ENCODE data around the gene RFX1. TPM values are rescaled to one million over a fixed set of nuclear protein-coding genes. Genes with fewer than 3 reads are reported as not detected.
"Not testable (repeated sequence)": the region's sequence is repeated elsewhere in the genome, so short reads cannot be mapped to it uniquely, and the experiment has no call there.

RFX1 gene
- total RNA-seq, 1 experiment from 2014 or later, result 1.2 TPM

DNA sequence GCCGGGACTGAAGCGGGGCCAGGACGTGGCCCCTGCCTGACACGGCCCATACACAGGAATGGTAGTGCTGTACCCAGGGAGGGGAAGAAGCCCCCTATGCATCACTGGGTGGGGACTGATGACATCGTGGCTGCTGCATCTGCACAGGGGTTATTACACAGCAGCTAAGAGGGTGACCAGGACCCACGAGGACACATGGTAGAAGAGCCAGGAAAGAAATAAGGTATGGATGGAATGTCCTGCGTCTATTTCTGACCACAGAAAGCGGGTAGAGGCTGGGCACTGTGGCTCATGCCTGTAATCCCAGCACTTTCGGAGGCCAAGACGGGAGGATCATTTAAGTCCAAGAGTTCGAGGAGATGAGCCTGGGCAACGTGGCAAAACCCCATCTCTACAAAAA lies 29.7 kb downstream of the RFX1 start:
- Histone ChIP-seq H3K27me3 (ENCODE audit: low read length) (no peaks in the 10 kb centered on the region), H3K9me2 (replicated peaks; ENCODE audit: insufficient read depth, low read length) (no peaks in the 10 kb centered on the region), H3K4me2 (ENCODE audit: low read depth, low read length, poor library complexity, severe bottlenecking) (no peak overlapping the region), H3K36me3 (ENCODE audit: insufficient read depth, low read length) (no peaks in the 10 kb centered on the region), H3K4me3 (ENCODE audit: low read length) (no peak overlapping the region), H3K9me3 (ENCODE audit: low read length) (no peaks in the 10 kb centered on the region), H3K79me2 (ENCODE audit: low read length) (no peaks in the 10 kb centered on the region), H3K9ac (ENCODE audit: low read length) (no peak overlapping the region), H4K20me1 (ENCODE audit: insufficient read depth, low read depth, low read length) (no peaks in the 10 kb centered on the region), H3K27ac (ENCODE audit: low read length) (no peak overlapping the region), H2AFZ (ENCODE audit: low read length) (no peak overlapping the region), H3K4me1 (ENCODE audit: low read length) (peaks cover 25% of the 10 kb centered on the region)
- DNase-seq, result no peak

DNA sequence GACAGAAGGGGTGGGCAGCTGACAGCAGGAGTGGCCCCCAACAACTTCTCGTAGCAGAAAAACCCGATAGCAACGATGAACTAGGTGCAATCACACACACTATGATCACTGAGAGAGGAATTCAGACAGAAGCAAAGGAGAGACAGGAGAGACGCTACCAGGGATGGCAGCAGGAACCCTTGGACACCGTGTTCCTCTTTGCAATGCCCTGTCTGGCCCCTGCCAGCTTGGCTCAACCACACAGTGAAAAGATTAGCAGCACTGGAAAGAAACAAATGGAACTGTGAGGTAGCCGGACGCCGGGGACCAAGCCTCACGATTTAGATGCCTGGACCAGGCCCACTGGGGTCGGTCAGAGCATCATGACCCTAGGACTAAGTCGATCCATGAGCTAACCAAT lies 30.2 kb downstream of the RFX1 start:
- no peaks in the 10 kb centered on the region for H3K9me3 ChIP-seq (ENCODE audit: low read length)
- H3K9ac ChIP-seq (ENCODE audit: low read length), result no peak overlapping the region
- no peaks in the 10 kb centered on the region for H4K20me1 ChIP-seq (ENCODE audit: insufficient read depth, low read depth, low read length)
- H3K79me2 ChIP-seq (ENCODE audit: low read length), result no peaks in the 10 kb centered on the region
- H3K27me3 ChIP-seq (ENCODE audit: low read length), result no peaks in the 10 kb centered on the region
- no peak overlapping the region for H3K4me3 ChIP-seq (ENCODE audit: low read length)
- no peak overlapping the region for H2AFZ ChIP-seq (ENCODE audit: low read length)
- no peak overlapping the region for H3K27ac ChIP-seq (ENCODE audit: low read length)
- no peak overlapping the region for H3K4me2 ChIP-seq (ENCODE audit: low read depth, low read length, poor library complexity, severe bottlenecking)
- H3K4me1 ChIP-seq (ENCODE audit: low read length), result peaks cover 25% of the 10 kb centered on the region
- no peaks in the 10 kb centered on the region for H3K9me2 ChIP-seq (replicated peaks; ENCODE audit: insufficient read depth, low read length)
- DNase-seq, result no peak
- H3K36me3 ChIP-seq (ENCODE audit: insufficient read depth, low read length), result no peaks in the 10 kb centered on the region

DNA sequence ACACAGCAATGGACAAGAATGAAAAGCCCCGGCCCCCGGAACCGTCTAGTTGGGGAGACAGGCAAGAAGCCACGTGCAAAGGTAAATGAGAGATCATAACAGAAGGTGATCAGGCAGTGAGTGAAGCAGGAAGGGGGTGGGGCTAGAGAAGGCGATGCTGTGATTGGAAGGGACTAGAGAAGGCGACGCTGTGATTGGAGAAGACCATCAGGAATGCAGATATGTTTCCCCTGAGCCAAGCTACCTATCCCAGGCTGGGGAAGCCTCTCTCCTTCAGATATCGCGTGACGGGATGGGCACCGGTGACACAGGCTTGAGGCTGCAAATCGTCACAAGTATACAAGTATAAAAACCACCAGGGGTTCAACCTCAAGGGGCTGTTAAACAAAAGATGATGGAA lies 32.0 kb downstream of the RFX1 start:
- Histone ChIP-seq H3K27me3 (ENCODE audit: low read length) (no peaks in the 10 kb centered on the region), H3K79me2 (ENCODE audit: low read length) (no peaks in the 10 kb centered on the region), H3K9me3 (ENCODE audit: low read length) (no peaks in the 10 kb centered on the region), H3K9ac (ENCODE audit: low read length) (peak overlapping the region; percentile 34; the same call in 1 of the 2 replicates), H3K4me3 (ENCODE audit: low read length) (peak overlapping the region; percentile 12; the same call in 1 of the 2 replicates), H3K36me3 (ENCODE audit: insufficient read depth, low read length) (no peaks in the 10 kb centered on the region), H2AFZ (ENCODE audit: low read length) (peak overlapping the region; percentile 38; the same call in 1 of the 2 replicates), H3K4me2 (ENCODE audit: low read depth, low read length, poor library complexity, severe bottlenecking) (peak overlapping the region; percentile 59), H3K27ac (ENCODE audit: low read length) (no peak overlapping the region), H3K9me2 (replicated peaks; ENCODE audit: insufficient read depth, low read length) (no peaks in the 10 kb centered on the region), H3K4me1 (ENCODE audit: low read length) (peaks cover 11% of the 10 kb centered on the region), H4K20me1 (ENCODE audit: insufficient read depth, low read depth, low read length) (no peaks in the 10 kb centered on the region)
- DNase-seq, result peak; percentile 94

DNA sequence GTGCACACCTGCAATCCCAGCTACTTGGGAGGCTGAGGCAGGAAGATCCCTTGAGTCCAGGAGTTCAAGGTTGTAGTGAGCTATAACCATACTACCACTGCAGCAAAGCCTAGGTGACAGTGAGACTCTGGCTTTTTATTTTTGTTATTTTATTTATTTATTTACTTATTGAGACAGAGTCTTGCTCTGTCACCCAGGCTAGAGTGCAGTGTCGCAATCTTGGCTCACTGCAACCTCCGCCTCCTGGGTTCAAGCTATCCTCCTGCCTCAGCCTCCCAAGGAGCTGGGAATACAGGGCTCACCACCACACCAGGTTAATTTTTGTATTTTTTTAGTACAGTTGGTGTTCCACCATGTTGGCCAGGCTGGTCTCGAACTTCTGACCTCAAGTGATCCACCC lies 32.6 kb downstream of the RFX1 start:
- H4K20me1 ChIP-seq (ENCODE audit: insufficient read depth, low read depth, low read length); DNase-seq; H2AFZ ChIP-seq (ENCODE audit: low read length); H3K27ac ChIP-seq (ENCODE audit: low read length); H3K9ac ChIP-seq (ENCODE audit: low read length); H3K9me2 ChIP-seq (replicated peaks; ENCODE audit: insufficient read depth, low read length); H3K27me3 ChIP-seq (ENCODE audit: low read length); H3K36me3 ChIP-seq (ENCODE audit: insufficient read depth, low read length); H3K4me1 ChIP-seq (ENCODE audit: low read length); H3K4me3 ChIP-seq (ENCODE audit: low read length); H3K9me3 ChIP-seq (ENCODE audit: low read length); H3K79me2 ChIP-seq (ENCODE audit: low read length): not testable (repeated sequence)
- H3K4me2 ChIP-seq (ENCODE audit: low read depth, low read length, poor library complexity, severe bottlenecking), result peak overlapping the region; percentile 59

DNA sequence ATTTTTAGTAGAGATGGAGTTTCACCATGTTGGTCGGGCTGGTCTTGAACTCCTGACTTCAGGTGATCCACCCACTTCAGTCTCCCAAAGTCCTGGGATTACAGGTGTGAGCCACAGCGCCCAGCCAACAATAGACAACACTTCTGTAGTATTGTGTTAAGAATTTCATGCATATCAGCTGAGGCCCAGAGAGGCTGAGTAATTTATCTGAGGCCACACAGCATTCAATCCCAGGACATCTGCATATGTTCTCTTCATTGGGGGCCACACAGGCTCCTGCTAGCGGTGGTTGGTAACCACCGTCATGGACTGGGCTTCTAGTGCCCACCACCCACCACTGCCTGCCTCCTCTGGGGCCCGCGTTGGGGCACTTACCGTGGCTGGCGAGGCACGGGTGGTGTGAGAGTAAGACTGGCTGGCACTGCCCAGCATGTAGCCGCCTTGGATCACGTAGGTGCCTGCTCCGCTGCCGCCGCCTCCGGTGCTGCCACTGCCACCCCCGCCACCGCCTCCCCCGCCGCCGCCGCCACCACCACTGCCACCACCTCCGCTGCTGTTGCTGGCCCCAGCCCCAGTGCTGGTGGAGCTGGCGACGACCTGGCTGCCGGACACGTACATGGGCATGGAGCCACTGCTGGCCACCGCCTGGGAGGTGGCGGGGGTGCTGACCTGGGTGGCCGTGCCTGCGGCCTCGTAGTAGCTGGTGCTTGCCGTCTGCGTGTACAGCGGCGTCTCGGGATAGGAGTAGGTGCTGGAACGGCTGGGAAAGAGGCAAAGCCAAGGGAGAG lies 33.6 kb downstream of the RFX1 start:
- no peaks in the 10 kb centered on the region for H4K20me1 ChIP-seq (ENCODE audit: insufficient read depth, low read depth, low read length)
- no peak overlapping the region for H2AFZ ChIP-seq (ENCODE audit: low read length)
- no peak overlapping the region for H3K4me2 ChIP-seq (ENCODE audit: low read depth, low read length, poor library complexity, severe bottlenecking)
- no peaks in the 10 kb centered on the region for H3K79me2 ChIP-seq (ENCODE audit: low read length)
- peaks cover 10% of the 10 kb centered on the region for H3K4me1 ChIP-seq (ENCODE audit: low read length)
- H3K27me3 ChIP-seq (ENCODE audit: low read length), result no peaks in the 10 kb centered on the region
- no peak overlapping the region for H3K27ac ChIP-seq (ENCODE audit: low read length)
- H3K36me3 ChIP-seq (ENCODE audit: insufficient read depth, low read length), result no peaks in the 10 kb centered on the region
- H3K9me2 ChIP-seq (replicated peaks; ENCODE audit: insufficient read depth, low read length), result no peaks in the 10 kb centered on the region
- H3K9ac ChIP-seq (ENCODE audit: low read length), result no peak overlapping the region
- no peak overlapping the region for H3K4me3 ChIP-seq (ENCODE audit: low read length)
- no peaks in the 10 kb centered on the region for H3K9me3 ChIP-seq (ENCODE audit: low read length)
- no peak for DNase-seq

DNA sequence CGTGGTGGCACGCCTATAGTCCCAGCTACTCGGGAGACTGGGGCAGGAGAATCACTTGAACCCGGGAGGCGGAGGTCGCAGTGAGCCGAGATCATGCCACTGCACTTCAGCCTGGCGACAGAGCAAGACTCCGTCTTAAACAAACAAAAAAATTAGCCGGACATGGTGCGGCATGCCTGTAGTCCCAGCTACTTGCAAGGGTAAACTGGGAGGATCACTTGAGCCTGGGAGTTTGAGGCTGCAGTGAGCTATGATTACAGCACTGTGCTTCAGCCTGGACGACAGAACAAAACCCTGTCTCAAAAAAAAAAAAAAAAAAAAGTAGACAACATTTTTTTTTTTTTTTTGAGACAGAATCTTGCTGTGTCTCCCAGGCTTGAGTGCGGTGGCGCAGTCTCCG lies 34.3 kb downstream of the RFX1 start:
- not testable (repeated sequence) for H3K27ac ChIP-seq (ENCODE audit: low read length); H2AFZ ChIP-seq (ENCODE audit: low read length); H3K79me2 ChIP-seq (ENCODE audit: low read length); DNase-seq; H4K20me1 ChIP-seq (ENCODE audit: insufficient read depth, low read depth, low read length); H3K4me1 ChIP-seq (ENCODE audit: low read length); H3K9me2 ChIP-seq (replicated peaks; ENCODE audit: insufficient read depth, low read length); H3K36me3 ChIP-seq (ENCODE audit: insufficient read depth, low read length); H3K9ac ChIP-seq (ENCODE audit: low read length); H3K4me3 ChIP-seq (ENCODE audit: low read length); H3K27me3 ChIP-seq (ENCODE audit: low read length); H3K9me3 ChIP-seq (ENCODE audit: low read length); H3K4me2 ChIP-seq (ENCODE audit: low read depth, low read length, poor library complexity, severe bottlenecking)

DNA sequence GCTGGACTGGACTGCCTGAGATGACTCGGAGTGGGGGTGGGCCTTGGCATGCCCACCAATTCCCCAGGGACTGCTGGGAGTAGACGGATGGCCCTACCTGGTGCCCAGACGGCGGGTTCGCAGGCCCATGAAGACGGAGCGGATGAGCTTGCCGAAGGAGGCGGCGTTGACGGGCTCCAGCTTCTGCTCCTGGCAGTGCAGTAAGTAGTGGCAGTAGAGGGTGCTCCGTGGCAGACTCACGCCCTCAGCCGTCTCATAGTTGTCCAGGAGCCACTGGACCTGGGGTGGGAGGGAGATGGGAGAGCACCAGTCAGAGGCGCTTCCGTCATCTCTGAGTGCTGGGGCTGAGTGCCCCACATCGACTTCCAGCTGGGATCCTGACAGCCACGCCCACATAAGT lies 36.2 kb downstream of the RFX1 start:
- Histone ChIP-seq H3K9ac (ENCODE audit: low read length) (no peak overlapping the region), H3K9me3 (ENCODE audit: low read length) (no peaks in the 10 kb centered on the region), H2AFZ (ENCODE audit: low read length) (no peak overlapping the region), H3K4me3 (ENCODE audit: low read length) (no peak overlapping the region), H3K4me1 (ENCODE audit: low read length) (peaks cover 10% of the 10 kb centered on the region), H3K36me3 (ENCODE audit: insufficient read depth, low read length) (no peaks in the 10 kb centered on the region), H3K9me2 (replicated peaks; ENCODE audit: insufficient read depth, low read length) (no peaks in the 10 kb centered on the region), H3K27ac (ENCODE audit: low read length) (no peak overlapping the region), H3K4me2 (ENCODE audit: low read depth, low read length, poor library complexity, severe bottlenecking) (no peak overlapping the region), H3K79me2 (ENCODE audit: low read length) (no peaks in the 10 kb centered on the region), H3K27me3 (ENCODE audit: low read length) (no peaks in the 10 kb centered on the region), H4K20me1 (ENCODE audit: insufficient read depth, low read depth, low read length) (no peaks in the 10 kb centered on the region)
- no peak for DNase-seq

DNA sequence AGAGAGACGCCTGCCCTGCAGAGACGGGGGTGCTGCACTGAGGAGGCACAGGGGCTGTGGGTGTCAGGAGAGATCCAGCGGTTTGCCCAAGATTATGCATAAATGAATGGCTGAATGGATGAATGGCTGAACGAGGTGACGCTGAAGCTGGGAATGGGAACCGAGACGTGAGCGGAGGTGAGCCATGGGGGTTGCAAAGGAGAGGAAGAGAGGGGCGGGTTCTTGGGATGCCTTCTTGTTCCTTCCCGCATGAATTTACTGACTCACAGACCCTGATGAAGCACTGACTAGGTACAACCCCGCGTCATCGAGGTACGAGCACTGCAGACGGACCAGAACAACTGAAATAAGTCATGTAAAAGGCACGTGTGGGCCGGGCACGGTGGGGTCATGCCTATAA lies 37.1 kb downstream of the RFX1 start:
- H3K36me3 ChIP-seq (ENCODE audit: insufficient read depth, low read length), result no peaks in the 10 kb centered on the region

More for the DNA sequence above, 37.1 kb downstream of the RFX1 start:
- H3K9me2 ChIP-seq (replicated peaks; ENCODE audit: insufficient read depth, low read length), result no peaks in the 10 kb centered on the region
- H3K4me2 ChIP-seq (ENCODE audit: low read depth, low read length, poor library complexity, severe bottlenecking), result no peak overlapping the region
- no peak for DNase-seq
- no peak overlapping the region for H3K4me3 ChIP-seq (ENCODE audit: low read length)
- no peak overlapping the region for H3K27ac ChIP-seq (ENCODE audit: low read length)
- H3K27me3 ChIP-seq (ENCODE audit: low read length), result no peaks in the 10 kb centered on the region
- H3K9ac ChIP-seq (ENCODE audit: low read length), result no peak overlapping the region
- no peaks in the 10 kb centered on the region for H3K9me3 ChIP-seq (ENCODE audit: low read length)
- peaks cover 4% of the 10 kb centered on the region for H3K4me1 ChIP-seq (ENCODE audit: low read length)
- H2AFZ ChIP-seq (ENCODE audit: low read length), result no peak overlapping the region
- H4K20me1 ChIP-seq (ENCODE audit: insufficient read depth, low read depth, low read length), result no peaks in the 10 kb centered on the region
- H3K79me2 ChIP-seq (ENCODE audit: low read length), result no peaks in the 10 kb centered on the region
